Measurements from ENCODE around the gene MGARP.
A peak's percentile ranks its signal among the peaks of the same experiment; 100 is the strongest.
"Not testable (repeated sequence)": the region's sequence is repeated elsewhere in the genome, so short reads cannot be mapped to it uniquely, and the experiment has no call there.

MGARP gene

GRCh38 chr4:139295206-139295941 is 15.3 kb upstream of the MGARP start:
- DNase-seq (ENCODE audit: low read depth): peak; percentile 94

- no peak for DNase-seq (ENCODE audit: low read depth)
These were observed 6.2 kb upstream of the MGARP start for GRCh38 chr4:139286186-139286698.

GRCh38 chr4:139282721-139283075 is 2.7 kb upstream of the MGARP start:
- DNase-seq (ENCODE audit: low read depth): no peak

GRCh38 chr4:139282065-139282720 is 2.2 kb upstream of the MGARP start:
- DNase-seq (ENCODE audit: low read depth): no peak

GRCh38 chr4:139278912-139279759 is 889 bp downstream of the MGARP start:
- no peak for DNase-seq (ENCODE audit: low read depth)

GRCh38 chr4:139278485-139278884 is 1.5 kb downstream of the MGARP start:
- DNase-seq (ENCODE audit: low read depth): no peak

- DNase-seq (ENCODE audit: low read depth): no peak
These were observed 4.7 kb downstream of the MGARP start for GRCh38 chr4:139275281-139275735.

- no peak for DNase-seq (ENCODE audit: low read depth)
These were observed 5.2 kb downstream of the MGARP start for GRCh38 chr4:139274790-139275189.

- DNase-seq (ENCODE audit: low read depth): no peak
These were observed 6.2 kb downstream of the MGARP start for GRCh38 chr4:139273835-139274234.

GRCh38 chr4:139267301-139267700 is 12.7 kb downstream of the MGARP start:
- no peak for DNase-seq (ENCODE audit: low read depth)

- DNase-seq (ENCODE audit: low read depth): peak; percentile 30
These were observed 13.3 kb downstream of the MGARP start for GRCh38 chr4:139266583-139267257.

- DNase-seq (ENCODE audit: low read depth): no peak
These were observed 13.8 kb downstream of the MGARP start for GRCh38 chr4:139266208-139266582.

GRCh38 chr4:139265654-139266053 is 14.4 kb downstream of the MGARP start:
- no peak for DNase-seq (ENCODE audit: low read depth)

- DNase-seq (ENCODE audit: low read depth): no peak
These were observed 23.7 kb downstream of the MGARP start for GRCh38 chr4:139256349-139256748.

- DNase-seq (ENCODE audit: low read depth): not testable (repeated sequence)
These were observed 24.4 kb downstream of the MGARP start for GRCh38 chr4:139255581-139255980.

- DNase-seq (ENCODE audit: low read depth): no peak
These were observed 26.3 kb downstream of the MGARP start for GRCh38 chr4:139253713-139254112.

- DNase-seq (ENCODE audit: low read depth): no peak
These were observed 27.0 kb downstream of the MGARP start for GRCh38 chr4:139253046-139253445.

GRCh38 chr4:139247700-139248238 is 32.3 kb downstream of the MGARP start:
- DNase-seq (ENCODE audit: low read depth): no peak

- no peak for DNase-seq (ENCODE audit: low read depth)
These were observed 32.8 kb downstream of the MGARP start for GRCh38 chr4:139247241-139247640.

GRCh38 chr4:139246166-139246565 is 33.9 kb downstream of the MGARP start:
- no peak for DNase-seq (ENCODE audit: low read depth)

- DNase-seq (ENCODE audit: low read depth): no peak
These were observed 34.4 kb downstream of the MGARP start for GRCh38 chr4:139245590-139245989.
